HEK293 (cell line): ENCODE data around the gene PRPF6.

ENCODE experiments used
- CTCF ChIA-PET: fragments of 350-600 bp; formaldehyde crosslinking; extraction: SDS; loops from one replicate; lab custom pipeline; 2021; ENCODE audit warnings: antibody characterized with exemption; lab: Yijun Ruan, JAX
- POLR2A ChIA-PET: fragments of 300-600 bp; formaldehyde crosslinking; extraction: SDS; loops from one replicate; lab custom pipeline; 2020; ENCODE audit warnings: antibody characterized with exemption, inconsistent platforms; lab: Yijun Ruan, JAX
- H3K27ac ChIP-seq: fragments of 200-500 bp; sonication (Bioruptor generic); 2 replicates; pipeline ENCODE4 v1.5.1; 2014; ENCODE audit warnings: low read depth, low read length, control low read depth, inconsistent platforms; ENCODE audit errors: extremely low read depth
- H3K36me3 ChIP-seq, 2 experiments: fragments of 200-500 bp in 1 of 2; sonication (Bioruptor generic) in 1 of 2; 1 replicate in 1 of 2; 2 replicates in 1 of 2; pipeline ENCODE4 v1.5.1; 2014 to 2017; ENCODE audit warnings: inconsistent platforms in 2 of 2, low read length in 2 of 2; ENCODE audit not compliant: control insufficient read depth in 2 of 2, insufficient read depth in 1 of 2
- H3K4me1 ChIP-seq: fragments of 200-500 bp; sonication (Bioruptor generic); 2 replicates; pipeline ENCODE4 v1.5.1; 2014; ENCODE audit warnings: mild to moderate bottlenecking, low read length, inconsistent platforms; ENCODE audit not compliant: control insufficient read depth, insufficient read depth
- H3K4me3 ChIP-seq: 2 replicates; pipeline ENCODE4 v1.5.1; 2011; ENCODE audit warnings: low read depth, mild to moderate bottlenecking, control low read depth, low read length, moderate library complexity
- H3K9me3 ChIP-seq: fragments of 200-500 bp; sonication (Bioruptor generic); 2 replicates; pipeline ENCODE4 v1.5.1; 2014; ENCODE audit warnings: low read depth, low read length, inconsistent platforms; ENCODE audit not compliant: control insufficient read depth, insufficient read depth
- CTCF ChIP-seq: fragments of 450-650 bp; formaldehyde crosslinking; IDR thresholded peaks from 2 replicates; pipeline ENCODE4 v1.5.1; 2016; ENCODE audit warnings: missing biosample characterization, missing genetic modification characterization
- GLIS1 ChIP-seq: fragments of 450-650 bp; formaldehyde crosslinking; IDR thresholded peaks from 2 replicates; pipeline ENCODE4 v1.5.1; 2016; ENCODE audit warnings: missing biosample characterization, missing genetic modification characterization
- HIC1 ChIP-seq: fragments of 450-650 bp; formaldehyde crosslinking; IDR thresholded peaks from 2 replicates; pipeline ENCODE4 v1.5.1; 2016; ENCODE audit warnings: missing biosample characterization, missing genetic modification characterization
- MEIS1 ChIP-seq: sonication (generic); formaldehyde crosslinking; IDR thresholded peaks from 2 replicates; pipeline ENCODE4 v1.8.1; 2022; ENCODE audit warnings: missing genetic modification reagents, mild to moderate bottlenecking, borderline replicate concordance
- PATZ1 ChIP-seq: fragments of 450-650 bp; formaldehyde crosslinking; IDR thresholded peaks from 2 replicates; pipeline ENCODE4 v1.5.1; 2016; ENCODE audit warnings: missing biosample characterization, missing genetic modification characterization
- PRDM2 ChIP-seq: fragments of 450-650 bp; formaldehyde crosslinking; IDR thresholded peaks from 2 replicates; pipeline ENCODE4 v1.5.1; 2016; ENCODE audit warnings: missing biosample characterization, missing genetic modification characterization, borderline replicate concordance
- ZNF140 ChIP-seq: fragments of 450-650 bp; formaldehyde crosslinking; IDR thresholded peaks from 2 replicates; pipeline ENCODE4 v1.5.1; 2016; ENCODE audit warnings: missing biosample characterization, missing genetic modification characterization
- ZNF202 ChIP-seq: fragments of 450-650 bp; formaldehyde crosslinking; IDR thresholded peaks from 2 replicates; pipeline ENCODE4 v1.5.1; 2016; ENCODE audit warnings: missing biosample characterization, missing genetic modification characterization, borderline replicate concordance
- ZNF521 ChIP-seq: fragments of 450-650 bp; formaldehyde crosslinking; IDR thresholded peaks from 2 replicates; pipeline ENCODE4 v1.5.1; 2017; ENCODE audit warnings: missing biosample characterization, mild to moderate bottlenecking, missing genetic modification characterization
- ZNF530 ChIP-seq: fragments of 450-650 bp; formaldehyde crosslinking; IDR thresholded peaks from 2 replicates; pipeline ENCODE4 v1.5.1; 2016; ENCODE audit warnings: low read depth, missing biosample characterization, missing genetic modification characterization
- ZNF692 ChIP-seq: fragments of 450-650 bp; formaldehyde crosslinking; IDR thresholded peaks from 2 replicates; pipeline ENCODE4 v1.5.1; 2016; ENCODE audit warnings: missing biosample characterization, missing genetic modification characterization
- ZNF785 ChIP-seq: fragments of 450-650 bp; formaldehyde crosslinking; IDR thresholded peaks from 2 replicates; pipeline ENCODE4 v1.5.1; 2016; ENCODE audit warnings: missing biosample characterization, missing genetic modification characterization

Gene PRPF6

GRCh38 chr20:64022671-64023360 is 41.9 kb downstream of the PRPF6 start:
- Histone ChIP-seq H3K27ac (no peak overlapping the region), H3K36me3 (peaks cover 10 to 92% of the 10 kb centered on the region in 2 experiments; a peak in 2 of 3 replicates)
- no peak for TF ChIP-seq CTCF (tag by site-specific recombination)
- TF ChIP-seq ZNF530, result no peak
- TF ChIP-seq ZNF521 (tag by site-specific recombination), result no peak
- TF ChIP-seq MEIS1, result no peak
- TF ChIP-seq GLIS1 (tag by site-specific recombination), result 0 out of 2 replicates have a peak, but pooled peaks have one; percentile 9
- TF ChIP-seq ZNF692 (tag by site-specific recombination), result 0 out of 2 replicates have a peak, but pooled peaks have one; percentile 20
- no peak for TF ChIP-seq ZNF785 (tag by site-specific recombination)
- TF ChIP-seq PRDM2, result no peak
- TF ChIP-seq ZNF140 (tag by site-specific recombination), result no peak
- no peak for TF ChIP-seq PATZ1
- TF ChIP-seq, all 188 proteins: peak for 2
- Histone ChIP-seq H3K4me1 (no peaks in the 10 kb centered on the region), H3K4me3 (no peak overlapping the region), H3K9me3 (no peaks in the 10 kb centered on the region)
- ChIA-PET POLR2A (no interaction called here), CTCF (no interaction called here)

GRCh38 chr20:64023361-64024140 is 42.6 kb downstream of the PRPF6 start:
- peaks cover 5 to 93% of the 10 kb centered on the region in 2 experiments; a peak in 2 of 3 replicates for H3K36me3 ChIP-seq
- ChIA-PET CTCF (no interaction called here), POLR2A (no interaction called here)
- H3K27ac ChIP-seq, result no peak overlapping the region
- no peaks in the 10 kb centered on the region for H3K4me1 ChIP-seq
- no peak for TF ChIP-seq ZNF202 (tag by site-specific recombination)
- TF ChIP-seq HIC1, result peak; percentile 37; the same call in 1 of the 2 replicates
- H3K9me3 ChIP-seq, result no peaks in the 10 kb centered on the region
- no peak overlapping the region for H3K4me3 ChIP-seq
